H9 (cell line): Measurements from ENCODE around the gene AGBL4. TPM values are rescaled to one million over a fixed set of nuclear protein-coding genes. Genes with fewer than 3 reads are reported as not detected.

Source experiments
- DNase-seq: peaks from one replicate; pipeline ENCODE4 v3.0.0-alpha.2; 2017
- H2AFZ ChIP-seq: one replicate; pipeline ENCODE4 v1.6.1; 2013; ENCODE audit warnings: mild to moderate bottlenecking, low read length, control low read depth, moderate library complexity
- H2AK5ac ChIP-seq: 2 replicates; pipeline ENCODE4 v1.6.1; 2013; ENCODE audit warnings: low read length, control low read depth, mixed read lengths; ENCODE audit not compliant: insufficient read length
- H2BK120ac ChIP-seq: one replicate; pipeline ENCODE4 v1.6.1; 2013; ENCODE audit warnings: low read depth, mild to moderate bottlenecking, low read length, control low read depth, inconsistent platforms; ENCODE audit not compliant: poor library complexity, severe bottlenecking
- H2BK12ac ChIP-seq: 2 replicates; pipeline ENCODE4 v1.6.1; 2013; ENCODE audit warnings: low read length, control low read depth, mixed read lengths, low read depth; ENCODE audit not compliant: insufficient read length
- H2BK15ac ChIP-seq: 2 replicates; pipeline ENCODE4 v1.6.1; 2013; ENCODE audit warnings: low read depth, low read length, control low read depth
- H2BK20ac ChIP-seq: one replicate; pipeline ENCODE4 v1.6.1; 2013; ENCODE audit warnings: low read depth, mild to moderate bottlenecking, low read length, control low read depth, inconsistent platforms; ENCODE audit not compliant: poor library complexity, severe bottlenecking
- H2BK5ac ChIP-seq: 2 replicates; pipeline ENCODE4 v1.6.1; 2013; ENCODE audit warnings: low read length, control low read depth, mixed read lengths; ENCODE audit not compliant: insufficient read length
- H3K14ac ChIP-seq: 2 replicates; pipeline ENCODE4 v1.6.1; 2013; ENCODE audit warnings: low read length, control low read depth; ENCODE audit not compliant: insufficient read depth
- H3K18ac ChIP-seq: 2 replicates; pipeline ENCODE4 v1.6.1; 2013; ENCODE audit warnings: low read depth, mild to moderate bottlenecking, mixed read lengths, low read length, control low read depth; ENCODE audit not compliant: insufficient read length
- H3K23ac ChIP-seq: 2 replicates; pipeline ENCODE4 v1.6.1; 2013; ENCODE audit warnings: low read length, control low read depth, mixed read lengths, low read depth; ENCODE audit not compliant: insufficient read length
- H3K23me2 ChIP-seq: 2 replicates; pipeline ENCODE4 v1.6.1; 2013; ENCODE audit warnings: low read depth, mild to moderate bottlenecking, mixed read lengths, low read length, control low read depth; ENCODE audit not compliant: insufficient read length, poor library complexity, severe bottlenecking
- H3K27ac ChIP-seq: 2 replicates; pipeline ENCODE4 v1.5.1; 2013; ENCODE audit warnings: low read length, control low read depth, mixed read lengths, low read depth; ENCODE audit not compliant: insufficient read length
- H3K27me3 ChIP-seq: 2 replicates; pipeline ENCODE4 v1.6.1; 2013; ENCODE audit warnings: low read length, control low read depth, inconsistent platforms; ENCODE audit not compliant: insufficient read depth
- H3K4ac ChIP-seq: 2 replicates; pipeline ENCODE4 v1.6.1; 2013; ENCODE audit warnings: low read depth, mild to moderate bottlenecking, control low read depth, inconsistent platforms, low read length, moderate library complexity
- H3K4me1 ChIP-seq: 2 replicates; pipeline ENCODE4 v1.6.1; 2013; ENCODE audit warnings: low read length, control low read depth, inconsistent platforms; ENCODE audit not compliant: insufficient read depth
- H3K4me2 ChIP-seq: 2 replicates; pipeline ENCODE4 v1.6.1; 2013; ENCODE audit warnings: low read length, control low read depth, mixed read lengths; ENCODE audit not compliant: insufficient read length, insufficient read depth
- H3K56ac ChIP-seq: 2 replicates; pipeline ENCODE4 v1.6.1; 2013; ENCODE audit warnings: low read depth, mild to moderate bottlenecking, mixed read lengths, low read length, control low read depth; ENCODE audit not compliant: insufficient read length
- H3K79me1 ChIP-seq: 2 replicates; pipeline ENCODE4 v1.6.1; 2013; ENCODE audit warnings: low read depth, mild to moderate bottlenecking, moderate library complexity, low read length, control low read depth, inconsistent platforms; ENCODE audit not compliant: insufficient read depth, poor library complexity, severe bottlenecking
- H3K79me2 ChIP-seq: 2 replicates; pipeline ENCODE4 v1.6.1; 2013; ENCODE audit warnings: low read length, control low read depth, inconsistent platforms; ENCODE audit not compliant: insufficient read depth
- H3K9ac ChIP-seq: 2 replicates; pipeline ENCODE4 v1.6.1; 2013; ENCODE audit warnings: low read length, control low read depth, mixed read lengths; ENCODE audit not compliant: insufficient read length; ENCODE audit errors: extremely low read depth
- H3K9me3 ChIP-seq: one replicate; pipeline ENCODE4 v1.6.1; 2013; ENCODE audit warnings: low read depth, low read length, inconsistent platforms; ENCODE audit not compliant: control insufficient read depth
- H3T11ph ChIP-seq: one replicate; pipeline ENCODE4 v1.6.1; 2013; ENCODE audit warnings: mild to moderate bottlenecking, low read length, control low read depth, inconsistent platforms
- H4K20me1 ChIP-seq: one replicate; pipeline ENCODE4 v1.6.1; 2013; ENCODE audit not compliant: control insufficient read depth, insufficient read length, insufficient read depth
- H4K5ac ChIP-seq: 2 replicates; pipeline ENCODE4 v1.6.1; 2013; ENCODE audit warnings: low read depth, mild to moderate bottlenecking, mixed read lengths, low read length, control low read depth; ENCODE audit not compliant: insufficient read length
- H4K8ac ChIP-seq: replicated peaks from 2 replicates; pipeline ENCODE4 v1.6.1; 2013; ENCODE audit warnings: low read length, control low read depth, mixed read lengths, low read depth; ENCODE audit not compliant: insufficient read length
- H4K91ac ChIP-seq: 2 replicates; pipeline ENCODE4 v1.6.1; 2013; ENCODE audit warnings: low read depth, mild to moderate bottlenecking, moderate library complexity, mixed read lengths, low read length, control low read depth; ENCODE audit not compliant: insufficient read length
- H3K27ac Mint-ChIP-seq, 3 experiments: 2 replicates in 2 of 3; 3 replicates in 1 of 3; pipeline ENCODE4 v1.8.0; 2020 to 2021; ENCODE audit warnings: mixed read lengths in 3 of 3, mild to moderate bottlenecking in 1 of 3, moderate library complexity in 1 of 3
- H3K27me3 Mint-ChIP-seq: 2 replicates; pipeline ENCODE4 v1.8.0; 2021; ENCODE audit warnings: low read depth, mild to moderate bottlenecking, moderate library complexity, mixed read lengths
- H3K36me3 Mint-ChIP-seq, 3 experiments: 2 replicates in 2 of 3; 3 replicates in 1 of 3; pipeline ENCODE4 v1.8.0; 2020 to 2021; ENCODE audit warnings: low read depth in 3 of 3, mixed read lengths in 3 of 3; ENCODE audit not compliant: insufficient read depth in 1 of 3
- H3K4me1 Mint-ChIP-seq, 2 experiments: 2 replicates each; pipeline ENCODE4 v1.8.0; 2020; ENCODE audit warnings: mixed read lengths in 2 of 2
- H3K4me3 Mint-ChIP-seq, 2 experiments: 2 replicates in 1 of 2; 3 replicates in 1 of 2; pipeline ENCODE4 v1.8.0; 2020 to 2021; ENCODE audit warnings: mild to moderate bottlenecking in 2 of 2, mixed read lengths in 2 of 2, moderate library complexity in 1 of 2
- H3K9me3 Mint-ChIP-seq, 2 experiments: 2 replicates in 1 of 2; 3 replicates in 1 of 2; pipeline ENCODE4 v1.8.0; 2020; ENCODE audit warnings: mild to moderate bottlenecking in 2 of 2, mixed read lengths in 2 of 2, moderate library complexity in 1 of 2
- WGBS: extraction: QIAGEN DNeasy Blood & Tissue Kit; methylation state at CpG from one replicate; pipeline ENCODE4 v1.1.7; 2013; ENCODE audit warnings: missing lambda C conversion rate, low lambda C conversion rate, mixed read lengths; ENCODE audit not compliant: insufficient read length; ENCODE audit errors: extremely low coverage; 5-methylcytosine and 5-hydroxymethylcytosine counted together
- total RNA-seq: library from RNA; stranded (reverse); gene quantifications from 2 replicates; pipeline ENCODE4 v1.2.1, GENCODE V29; 2021
- TF ChIP-seq, protein P1 (sequence below): fragments of 200-600 bp; sonication (generic); conservative IDR thresholded peaks from 3 replicates; pipeline ENCODE4 v1.8.0; 2021; ENCODE audit warnings: antibody characterized with exemption, mild to moderate bottlenecking

AGBL4 gene
- total RNA-seq, 1 experiment from 2014 or later: not detected

DNA sequence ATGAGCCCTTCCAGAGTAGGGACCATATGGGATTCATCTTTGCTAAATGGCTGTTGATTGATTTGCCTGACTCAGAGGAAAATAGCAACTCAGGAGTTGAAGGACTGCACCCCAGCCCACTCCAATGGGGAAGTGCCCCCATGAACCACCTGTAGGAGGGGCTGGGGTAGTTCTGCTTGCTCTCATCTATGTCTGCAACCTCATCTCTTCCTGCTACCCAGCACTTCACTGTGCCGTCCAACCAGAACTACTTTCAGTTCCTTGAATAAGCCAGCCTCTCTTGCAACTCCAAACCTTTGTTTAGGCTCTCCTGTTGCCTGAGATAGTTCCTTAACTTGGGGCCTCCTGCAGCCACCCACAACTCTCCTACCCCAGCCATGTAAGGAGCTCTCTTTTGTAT lies 1273.6 kb downstream of the AGBL4 start:
- H2BK120ac ChIP-seq: no peak overlapping the region

More for the DNA sequence above, 1273.6 kb downstream of the AGBL4 start:
- Histone ChIP-seq H3K9ac (no peak overlapping the region), H3K23me2 (no peaks in the 10 kb centered on the region), H2AFZ (no peak overlapping the region), H3T11ph (no peak overlapping the region), H3K56ac (no peak overlapping the region), H3K27me3 (no peaks in the 10 kb centered on the region), H3K14ac (no peak overlapping the region), H4K20me1 (no peaks in the 10 kb centered on the region), H3K79me2 (no peaks in the 10 kb centered on the region), H3K4ac (no peak overlapping the region), H3K79me1 (no peaks in the 10 kb centered on the region), H2BK20ac (no peak overlapping the region), H4K8ac (no peak overlapping the region), H2AK5ac (no peak overlapping the region), H3K18ac (no peak overlapping the region), H3K4me2 (no peak overlapping the region), H4K5ac (no peak overlapping the region), H2BK15ac (no peak overlapping the region), H3K23ac (no peak overlapping the region), H3K27ac (no peak overlapping the region), H4K91ac (no peak overlapping the region), H3K9me3 (no peaks in the 10 kb centered on the region), H2BK5ac (no peak overlapping the region), H3K4me1 (no peaks in the 10 kb centered on the region), H2BK12ac (no peak overlapping the region)
- DNase-seq: no peak
- Mint-ChIP-seq H3K4me1 (peaks cover 0 to 12% of the 10 kb centered on the region in 2 experiments; a peak in 3 of 4 replicates), H3K36me3 (peaks cover 0 to 16% (median 14%) of the 10 kb centered on the region in 3 experiments; a peak in 5 of 7 replicates), H3K27me3 (no peaks in the 10 kb centered on the region; the same call in 1 of the 2 replicates), H3K9me3 (no peaks in the 10 kb centered on the region), H3K27ac (no peak overlapping the region), H3K4me3 (no peak overlapping the region)
- no CpG with 5 or more reads among the region's 1 CpG for WGBS
- TF ChIP-seq, protein P1, sequence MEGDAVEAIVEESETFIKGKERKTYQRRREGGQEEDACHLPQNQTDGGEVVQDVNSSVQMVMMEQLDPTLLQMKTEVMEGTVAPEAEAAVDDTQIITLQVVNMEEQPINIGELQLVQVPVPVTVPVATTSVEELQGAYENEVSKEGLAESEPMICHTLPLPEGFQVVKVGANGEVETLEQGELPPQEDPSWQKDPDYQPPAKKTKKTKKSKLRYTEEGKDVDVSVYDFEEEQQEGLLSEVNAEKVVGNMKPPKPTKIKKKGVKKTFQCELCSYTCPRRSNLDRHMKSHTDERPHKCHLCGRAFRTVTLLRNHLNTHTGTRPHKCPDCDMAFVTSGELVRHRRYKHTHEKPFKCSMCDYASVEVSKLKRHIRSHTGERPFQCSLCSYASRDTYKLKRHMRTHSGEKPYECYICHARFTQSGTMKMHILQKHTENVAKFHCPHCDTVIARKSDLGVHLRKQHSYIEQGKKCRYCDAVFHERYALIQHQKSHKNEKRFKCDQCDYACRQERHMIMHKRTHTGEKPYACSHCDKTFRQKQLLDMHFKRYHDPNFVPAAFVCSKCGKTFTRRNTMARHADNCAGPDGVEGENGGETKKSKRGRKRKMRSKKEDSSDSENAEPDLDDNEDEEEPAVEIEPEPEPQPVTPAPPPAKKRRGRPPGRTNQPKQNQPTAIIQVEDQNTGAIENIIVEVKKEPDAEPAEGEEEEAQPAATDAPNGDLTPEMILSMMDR: no peak
